Liver (tissue), 9 donors: ENCODE measurements around the gene TRIM69. TPM values are rescaled to one million over a fixed set of nuclear protein-coding genes. Genes with fewer than 3 reads are reported as not detected.
"Not testable (repeated sequence)": the region's sequence is repeated elsewhere in the genome, so short reads cannot be mapped to it uniquely, and the experiment has no call there.

Experiments
- DNase-seq: peaks from one replicate; pipeline ENCODE4 v3.0.0-alpha.2; 2017; ENCODE audit warnings: low spot score
- H3K27ac ChIP-seq, 2 donors: one replicate each; pipeline ENCODE4 v1.7.0; 2013; ENCODE audit warnings: inconsistent platforms in 2 of 2, low read length in 2 of 2, control low read depth in 1 of 2, low read depth in 1 of 2, mild to moderate bottlenecking in 1 of 2
- H3K27me3 ChIP-seq, 4 donors: one replicate each; pipeline versions ENCODE4 v1.6.1 to v1.7.0; 2013; ENCODE audit warnings: low read length in 3 of 4, inconsistent platforms in 1 of 4, mild to moderate bottlenecking in 1 of 4, moderate library complexity in 1 of 4; ENCODE audit not compliant: control insufficient read depth in 4 of 4, insufficient read depth in 4 of 4
- H3K36me3 ChIP-seq, 4 donors: one replicate each; pipeline versions ENCODE4 v1.6.1 to v1.7.0; 2013; ENCODE audit warnings: low read length in 3 of 4, mild to moderate bottlenecking in 3 of 4, low read depth in 1 of 4, moderate library complexity in 1 of 4; ENCODE audit not compliant: control insufficient read depth in 4 of 4, insufficient read depth in 3 of 4
- H3K4me1 ChIP-seq, 4 donors: one replicate each; pipeline versions ENCODE4 v1.6.1 to v1.7.0; 2013; ENCODE audit warnings: low read length in 3 of 4, mild to moderate bottlenecking in 3 of 4, moderate library complexity in 1 of 4; ENCODE audit not compliant: control insufficient read depth in 4 of 4, insufficient read depth in 4 of 4
- H3K4me3 ChIP-seq, 3 donors: one replicate each; pipeline versions ENCODE4 v1.6.1 to v1.7.0; 2013; ENCODE audit warnings: low read length in 3 of 3, control low read depth in 1 of 3, low read depth in 1 of 3, mild to moderate bottlenecking in 1 of 3
- H3K9ac ChIP-seq, 2 donors: one replicate each; pipeline ENCODE4 v1.7.0; 2013; ENCODE audit warnings: low read length in 2 of 2, mild to moderate bottlenecking in 2 of 2, moderate library complexity in 2 of 2, control low read depth in 1 of 2, low read depth in 1 of 2
- H3K9me3 ChIP-seq, 4 donors: one replicate each; pipeline versions ENCODE4 v1.6.1 to v1.7.0; 2013; ENCODE audit warnings: low read length in 3 of 4; ENCODE audit not compliant: control insufficient read depth in 4 of 4
- EGR1 ChIP-seq, 2 donors: IDR thresholded peaks; 2 replicates each; pipeline ENCODE4 v1.6.1; 2016 to 2018; ENCODE audit warnings: antibody characterized with exemption in 2 of 2, low read depth in 2 of 2
- FOXA1 ChIP-seq: IDR thresholded peaks from 2 replicates; pipeline ENCODE4 v1.6.1; 2016; ENCODE audit warnings: antibody characterized with exemption
- FOXA2 ChIP-seq: IDR thresholded peaks from 2 replicates; pipeline ENCODE4 v1.6.1; 2016; ENCODE audit warnings: antibody characterized with exemption
- GABPA ChIP-seq, 2 donors: IDR thresholded peaks in 1 of 2; conservative IDR thresholded peaks in 1 of 2; 2 replicates each; pipeline ENCODE4 v1.6.1; 2016; ENCODE audit warnings: antibody characterized with exemption in 2 of 2, mild to moderate bottlenecking in 1 of 2, moderate library complexity in 1 of 2
- HNF4G ChIP-seq: IDR thresholded peaks from 2 replicates; pipeline ENCODE4 v1.6.1; 2016; ENCODE audit warnings: antibody characterized with exemption
- NR2F2 ChIP-seq: IDR thresholded peaks from 2 replicates; pipeline ENCODE4 v1.6.1; 2016; ENCODE audit warnings: antibody characterized with exemption
- RAD21 ChIP-seq, 2 donors: IDR thresholded peaks; 2 replicates each; pipeline ENCODE4 v1.6.1; 2016; ENCODE audit warnings: antibody characterized with exemption in 2 of 2, mild to moderate bottlenecking in 2 of 2
- RXRA ChIP-seq, 2 donors: IDR thresholded peaks; 2 replicates each; pipeline ENCODE4 v1.6.1; 2017 to 2018; ENCODE audit warnings: antibody characterized with exemption in 2 of 2, mild to moderate bottlenecking in 1 of 2
- SP1 ChIP-seq: IDR thresholded peaks from 2 replicates; pipeline ENCODE4 v1.6.1; 2018; ENCODE audit warnings: antibody characterized with exemption, mild to moderate bottlenecking
- YY1 ChIP-seq: IDR thresholded peaks from 2 replicates; pipeline ENCODE4 v1.6.1; 2016; ENCODE audit warnings: antibody characterized with exemption, mild to moderate bottlenecking
- ZBTB33 ChIP-seq: IDR thresholded peaks from 2 replicates; pipeline ENCODE4 v1.6.1; 2016; ENCODE audit warnings: antibody characterized with exemption
- WGBS: extraction: QIAGEN DNeasy Blood & Tissue Kit; methylation state at CpG from one replicate; pipeline ENCODE4 v1.1.7; 2013; 5-methylcytosine and 5-hydroxymethylcytosine counted together
- polyA plus RNA-seq, 2 donors: library from polyadenylated mRNA; stranded (reverse) in 1 of 2; unstranded in 1 of 2; fragments of 200-250 nt in 1 of 2; fragments of >200 nt in 1 of 2; fragmentation: Nextera tagmentation in 1 of 2; extraction: Ambion mirVana in 1 of 2; gene quantifications; one replicate each; pipeline versions ENCODE4 v1.2.1 to v1.2.3, GENCODE V29; 2013 to 2015
- total RNA-seq, 2 donors: library from RNA; depleted of rRNA; stranded (reverse); fragments of >200 nt; gene quantifications; one replicate each; pipeline ENCODE4 v1.2.3, GENCODE V29; 2014
- donor health status: healthy.
- donor health status: healthy.
- donor health status: healthy.
- donor health status: healthy.
- donor health status: healthy.

The TRIM69 gene
- total and polyA plus RNA-seq, 4 donors = 3.6 to 10.0 (median 5.3) TPM

GRCh38 chr15:44769521-44769920 lies 33.2 kb downstream of the TRIM69 start:
- no peaks in the 10 kb centered on the region for H3K4me1 ChIP-seq
- H3K4me3 ChIP-seq = no peak overlapping the region
- no peaks in the 10 kb centered on the region for H3K36me3 ChIP-seq
- DNase-seq = no peak
- no peak overlapping the region for H3K27ac ChIP-seq
- H3K9me3 ChIP-seq = peaks cover 0 to 2% (median 0%) of the 10 kb centered on the region in 4 donors
- TF ChIP-seq ZBTB33 = no peak
- TF ChIP-seq RXRA (IDR thresholded peaks at IDR 0.05) = no peak
- no peak for TF ChIP-seq GABPA (IDR thresholded peaks at IDR 0.05 in 1 of 2, conservative IDR thresholded peaks at IDR 0.05 in 1 of 2)
- no peak for TF ChIP-seq YY1
- no peak for TF ChIP-seq EGR1 (IDR thresholded peaks at IDR 0.05; ENCODE audit: low read depth in 2 of 2)
- TF ChIP-seq SP1 = no peak
- TF ChIP-seq NR2F2 = no peak
- no peak for TF ChIP-seq FOXA1
- TF ChIP-seq FOXA2 = no peak
- 77% methylated on average over 5 of the region's 5 CpGs for WGBS
- no peak overlapping the region for H3K9ac ChIP-seq
- H3K27me3 ChIP-seq = no peaks in the 10 kb centered on the region

GRCh38 chr15:44770715-44771114 lies 34.4 kb downstream of the TRIM69 start:
- 68% methylated on average over 5 of the region's 5 CpGs for WGBS
- H3K9ac ChIP-seq, H3K27me3 ChIP-seq, H3K27ac ChIP-seq, H3K9me3 ChIP-seq, H3K4me3 ChIP-seq, DNase-seq, H3K36me3 ChIP-seq, H3K4me1 ChIP-seq: not testable (repeated sequence)

GRCh38 chr15:44775953-44776352 lies 39.6 kb downstream of the TRIM69 start:
- no peak overlapping the region for H3K27ac ChIP-seq
- TF ChIP-seq HNF4G (no peak), FOXA1 (no peak)
- no peak for DNase-seq
- no peaks in the 10 kb centered on the region for H3K9me3 ChIP-seq
- 90% methylated on average over 4 of the region's 4 CpGs for WGBS
- H3K4me1 ChIP-seq = no peaks in the 10 kb centered on the region
- H3K27me3 ChIP-seq = no peaks in the 10 kb centered on the region
- H3K4me3 ChIP-seq = no peak overlapping the region
- no peaks in the 10 kb centered on the region for H3K36me3 ChIP-seq
- no peak overlapping the region for H3K9ac ChIP-seq

- H3K4me1 ChIP-seq = no peaks in the 10 kb centered on the region
- H3K4me3 ChIP-seq = no peak overlapping the region
- WGBS = 97% methylated on average over 2 of the region's 2 CpGs
- TF ChIP-seq RAD21 (IDR thresholded peaks at IDR 0.05) (no peak), HNF4G (no peak), EGR1 (IDR thresholded peaks at IDR 0.05; ENCODE audit: low read depth in 2 of 2) (no peak), FOXA2 (no peak), FOXA1 (no peak), SP1 (no peak)
- no peaks in the 10 kb centered on the region for H3K9me3 ChIP-seq
- H3K27me3 ChIP-seq = no peaks in the 10 kb centered on the region
- H3K36me3 ChIP-seq = no peaks in the 10 kb centered on the region
- no peak overlapping the region for H3K27ac ChIP-seq
- H3K9ac ChIP-seq = no peak overlapping the region
- DNase-seq = no peak
These were observed 43.4 kb downstream of the TRIM69 start for GRCh38 chr15:44779761-44780160.
